Measurements from ENCODE around the gene KRT7.
"Not testable (repeated sequence)": the region's sequence is repeated elsewhere in the genome, so short reads cannot be mapped to it uniquely, and the experiment has no call there.

KRT7 gene

GRCh38 chr12:52249511-52250047, 16.5 kb downstream of the KRT7 start:
- TF ChIP-seq, protein P1, sequence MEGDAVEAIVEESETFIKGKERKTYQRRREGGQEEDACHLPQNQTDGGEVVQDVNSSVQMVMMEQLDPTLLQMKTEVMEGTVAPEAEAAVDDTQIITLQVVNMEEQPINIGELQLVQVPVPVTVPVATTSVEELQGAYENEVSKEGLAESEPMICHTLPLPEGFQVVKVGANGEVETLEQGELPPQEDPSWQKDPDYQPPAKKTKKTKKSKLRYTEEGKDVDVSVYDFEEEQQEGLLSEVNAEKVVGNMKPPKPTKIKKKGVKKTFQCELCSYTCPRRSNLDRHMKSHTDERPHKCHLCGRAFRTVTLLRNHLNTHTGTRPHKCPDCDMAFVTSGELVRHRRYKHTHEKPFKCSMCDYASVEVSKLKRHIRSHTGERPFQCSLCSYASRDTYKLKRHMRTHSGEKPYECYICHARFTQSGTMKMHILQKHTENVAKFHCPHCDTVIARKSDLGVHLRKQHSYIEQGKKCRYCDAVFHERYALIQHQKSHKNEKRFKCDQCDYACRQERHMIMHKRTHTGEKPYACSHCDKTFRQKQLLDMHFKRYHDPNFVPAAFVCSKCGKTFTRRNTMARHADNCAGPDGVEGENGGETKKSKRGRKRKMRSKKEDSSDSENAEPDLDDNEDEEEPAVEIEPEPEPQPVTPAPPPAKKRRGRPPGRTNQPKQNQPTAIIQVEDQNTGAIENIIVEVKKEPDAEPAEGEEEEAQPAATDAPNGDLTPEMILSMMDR (IDR thresholded peaks at IDR 0.05; ENCODE audit: insufficient read depth, low read depth, low read length, missing control alignments) = no peak
- no peak for DNase-seq (ENCODE audit: low read depth)
- no peak overlapping the region for H3K4me3 ChIP-seq (ENCODE audit: low read length)

DNA sequence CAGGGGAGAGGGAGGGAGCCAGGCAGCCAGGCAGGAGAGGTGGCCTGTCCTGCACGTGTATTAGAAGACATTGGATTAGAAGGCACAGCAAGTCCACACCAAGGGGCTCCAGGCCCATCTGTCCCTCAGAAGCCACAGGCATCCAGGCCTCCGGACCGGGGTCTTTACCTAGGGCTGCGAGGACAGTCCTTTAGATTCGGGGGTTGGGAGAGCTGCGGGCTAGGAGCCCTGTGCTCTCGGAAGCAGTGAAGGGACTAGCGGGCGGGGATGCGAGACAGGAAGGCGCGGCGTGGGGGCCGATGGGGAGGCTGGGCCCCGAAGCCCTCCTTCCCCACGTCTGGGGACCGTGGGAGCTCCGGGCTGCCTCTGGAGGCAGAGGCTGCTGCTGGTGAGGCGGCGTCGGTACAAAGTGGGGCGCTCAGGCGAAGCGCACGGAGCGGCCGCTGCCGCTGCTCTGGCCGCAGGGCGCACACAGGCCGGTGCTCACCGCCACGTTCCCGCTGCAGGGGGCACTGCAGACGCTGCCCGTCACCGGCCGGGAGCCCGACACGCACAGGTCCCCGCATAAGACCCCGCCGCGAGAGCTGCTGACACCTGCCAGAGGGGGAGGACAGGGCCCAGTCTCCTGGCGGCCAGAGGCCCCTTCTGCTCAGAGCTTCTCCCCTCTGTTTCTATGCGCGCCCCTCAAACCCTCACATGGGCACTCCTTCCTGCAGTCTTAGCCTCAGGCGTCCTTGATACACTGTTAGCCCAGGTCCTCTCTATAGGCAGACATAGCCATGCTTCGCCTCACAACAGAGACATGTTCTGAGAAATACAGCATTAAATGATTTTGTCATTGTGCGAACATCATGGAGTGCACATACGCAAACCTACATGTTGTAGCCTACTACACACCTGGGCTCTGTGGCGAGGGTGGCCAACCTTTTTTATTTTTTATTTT, 17.3 kb downstream of the KRT7 start:
- DNase-seq (ENCODE audit: low read depth) = no peak
- TF ChIP-seq, protein P1 (IDR thresholded peaks at IDR 0.05; ENCODE audit: insufficient read depth, low read depth, low read length, missing control alignments) = no peak
- no peak overlapping the region for H3K4me3 ChIP-seq (ENCODE audit: low read length)

DNA sequence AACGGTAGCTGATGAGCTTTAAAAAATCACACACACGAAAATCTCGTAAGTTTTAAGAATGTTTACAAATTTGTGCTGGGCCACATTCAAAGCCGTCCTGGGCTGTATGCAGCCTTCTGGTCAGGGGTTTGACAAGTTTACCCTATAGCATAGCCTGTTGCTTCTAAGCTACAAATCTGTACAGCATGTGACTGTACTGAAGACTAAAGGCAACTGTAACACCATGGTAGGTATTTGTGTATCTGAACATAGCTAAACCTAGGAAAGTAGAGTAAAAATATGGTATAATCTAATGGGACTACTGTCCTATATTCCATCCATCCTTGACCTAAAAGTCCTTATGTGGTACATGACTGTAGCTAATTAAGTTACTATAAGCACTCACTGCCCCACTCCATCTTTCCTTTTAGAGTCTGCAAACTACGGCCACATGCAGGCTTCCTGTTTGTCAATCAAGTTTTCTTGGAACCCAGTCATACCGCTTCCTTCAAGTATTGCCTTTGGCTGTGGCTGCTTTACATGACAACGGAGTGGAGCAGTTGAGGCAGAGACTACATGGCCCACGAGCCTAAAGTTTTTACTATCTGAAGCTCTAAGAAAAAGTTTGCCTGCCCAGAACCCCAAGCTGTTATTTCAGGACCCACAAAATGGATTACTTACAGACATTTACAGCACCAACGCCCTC, 18.5 kb downstream of the KRT7 start:
- no peak for DNase-seq (ENCODE audit: low read depth)
- TF ChIP-seq, protein P1 (IDR thresholded peaks at IDR 0.05; ENCODE audit: insufficient read depth, low read depth, low read length, missing control alignments) = no peak
- no peak overlapping the region for H3K4me3 ChIP-seq (ENCODE audit: low read length)

- H3K4me3 ChIP-seq (ENCODE audit: low read length); DNase-seq (ENCODE audit: low read depth): not testable (repeated sequence)
These were observed 19.2 kb downstream of the KRT7 start for GRCh38 chr12:52252175-52252615.

DNA sequence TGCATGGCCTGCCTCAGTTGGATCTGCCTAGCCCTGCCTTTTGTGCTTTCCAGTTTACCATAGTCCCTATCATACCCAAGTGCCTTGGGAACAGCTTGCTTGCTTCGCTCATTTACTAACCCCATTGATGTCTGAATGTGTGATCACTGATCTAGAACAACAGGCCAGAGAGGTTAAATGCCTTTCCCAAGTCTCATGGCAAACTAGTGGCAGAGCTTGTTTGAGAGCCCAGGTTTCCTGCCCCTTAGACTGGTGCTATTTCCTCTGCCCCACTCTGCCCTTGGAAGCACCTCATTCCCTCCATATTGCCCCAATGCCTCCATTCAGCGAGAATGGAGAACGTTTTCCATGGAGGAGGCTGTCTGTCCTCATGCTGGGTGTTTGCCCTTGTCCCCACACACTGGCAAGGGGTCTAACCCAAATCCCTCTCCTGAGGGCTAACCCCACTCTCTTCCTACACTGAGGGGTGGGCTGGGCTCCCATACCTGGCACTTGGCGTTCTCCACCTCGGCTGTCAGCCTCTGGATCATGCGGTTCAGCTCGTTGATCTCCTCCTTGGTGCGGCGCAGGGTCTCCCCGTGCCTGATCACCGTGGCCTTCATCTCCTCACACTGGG, 19.8 kb downstream of the KRT7 start:
- H3K4me3 ChIP-seq (ENCODE audit: low read length) = no peak overlapping the region
- TF ChIP-seq, protein P1 (IDR thresholded peaks at IDR 0.05; ENCODE audit: insufficient read depth, low read depth, low read length, missing control alignments) = no peak
- DNase-seq (ENCODE audit: low read depth) = no peak

DNA sequence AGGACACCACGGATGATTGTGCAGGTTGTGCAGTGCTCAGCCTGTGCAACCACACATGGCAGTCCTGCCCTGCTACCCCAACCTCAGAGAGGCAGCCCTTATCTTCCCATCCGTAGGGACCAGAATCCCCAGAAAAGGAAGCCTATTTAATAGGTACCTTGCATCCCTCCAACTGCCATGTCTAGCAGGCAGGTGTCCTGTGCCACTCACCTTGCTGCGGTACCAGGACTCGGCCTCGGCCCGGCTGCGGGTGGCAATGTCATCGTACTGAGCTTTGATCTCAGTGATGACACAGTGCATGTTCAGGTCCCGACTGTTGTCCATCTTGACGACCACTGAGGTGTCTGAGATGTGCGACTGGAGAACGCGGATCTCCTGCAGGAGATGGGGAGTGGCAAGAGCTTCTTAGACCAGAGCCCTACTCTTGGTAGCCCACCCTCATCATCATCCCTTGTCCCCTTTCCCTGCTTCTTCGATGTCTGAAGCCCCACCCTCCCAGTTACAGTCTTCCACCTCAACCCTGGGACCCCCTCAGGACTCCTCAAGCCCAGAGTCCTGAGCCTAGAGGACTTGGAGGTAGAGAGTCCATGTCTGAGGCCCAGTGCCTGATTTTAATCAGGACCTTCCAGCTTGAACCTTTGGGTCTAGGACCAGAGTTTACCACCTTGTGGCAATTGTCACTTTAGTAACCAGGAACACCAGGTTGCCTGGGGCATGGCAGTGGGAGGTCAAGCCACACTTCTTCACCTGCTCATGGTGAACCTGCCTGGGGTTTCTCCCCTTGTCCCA, 20.5 kb downstream of the KRT7 start:
- no peak overlapping the region for H3K4me3 ChIP-seq (ENCODE audit: low read length)
- no peak for DNase-seq (ENCODE audit: low read depth)
- TF ChIP-seq, protein P1 (IDR thresholded peaks at IDR 0.05; ENCODE audit: insufficient read depth, low read depth, low read length, missing control alignments) = no peak
